GM04504 (cell line): ENCODE measurements around the gene CBFA2T2.

Source experiments
- DNase-seq: peaks from one replicate; pipeline ENCODE4 v3.0.0-alpha.2; 2012; ENCODE audit warnings: low read depth

Gene CBFA2T2

DNA sequence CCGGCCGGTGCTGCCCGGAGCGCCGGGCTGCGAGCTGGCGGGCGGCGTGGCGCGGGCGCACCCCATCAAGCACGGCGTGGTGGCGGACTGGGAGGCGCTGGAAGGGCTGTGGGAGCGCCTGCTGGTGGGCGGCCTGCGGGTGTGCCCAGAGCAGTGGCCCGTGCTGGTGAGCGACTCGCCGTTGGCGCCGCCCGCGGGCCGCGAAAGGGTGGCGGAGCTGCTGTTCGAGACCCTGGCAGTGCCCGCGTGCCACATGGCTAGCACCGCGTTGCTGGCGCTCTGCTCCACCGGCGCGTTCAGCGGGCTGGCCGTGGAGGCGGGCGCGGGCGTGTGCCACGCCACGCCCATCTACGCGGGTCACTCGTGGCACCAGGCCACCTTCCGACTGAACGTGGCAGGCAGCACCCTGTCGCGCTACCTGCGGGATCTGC is 177.4 kb downstream of the CBFA2T2 start:
- DNase-seq, result no peak

GRCh38 chr20:33667676-33668465 is 178.0 kb downstream of the CBFA2T2 start:
- no peak for DNase-seq

- no peak for DNase-seq
Observed at GRCh38 chr20:33668466-33669155, 178.7 kb downstream of the CBFA2T2 start.

DNA sequence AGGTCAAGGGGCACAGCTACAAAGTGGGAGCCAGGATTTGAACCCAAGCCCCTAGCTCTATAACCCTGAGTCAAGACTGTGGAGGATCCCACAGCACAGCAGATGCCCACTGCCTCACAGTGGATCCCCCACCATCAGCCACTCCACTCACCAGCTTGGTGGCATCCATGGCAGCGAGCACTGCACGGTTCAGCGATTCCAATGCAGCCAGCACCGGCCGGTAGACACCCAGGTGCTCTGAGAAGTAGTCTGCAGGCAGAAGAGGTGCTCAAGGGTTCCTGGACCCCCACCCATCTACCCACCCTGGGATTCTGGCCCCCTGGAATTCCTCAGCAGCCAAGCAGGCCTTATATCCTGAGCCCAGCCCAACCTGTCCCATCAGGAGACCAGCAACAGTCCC is 179.3 kb downstream of the CBFA2T2 start:
- DNase-seq, result no peak

DNA sequence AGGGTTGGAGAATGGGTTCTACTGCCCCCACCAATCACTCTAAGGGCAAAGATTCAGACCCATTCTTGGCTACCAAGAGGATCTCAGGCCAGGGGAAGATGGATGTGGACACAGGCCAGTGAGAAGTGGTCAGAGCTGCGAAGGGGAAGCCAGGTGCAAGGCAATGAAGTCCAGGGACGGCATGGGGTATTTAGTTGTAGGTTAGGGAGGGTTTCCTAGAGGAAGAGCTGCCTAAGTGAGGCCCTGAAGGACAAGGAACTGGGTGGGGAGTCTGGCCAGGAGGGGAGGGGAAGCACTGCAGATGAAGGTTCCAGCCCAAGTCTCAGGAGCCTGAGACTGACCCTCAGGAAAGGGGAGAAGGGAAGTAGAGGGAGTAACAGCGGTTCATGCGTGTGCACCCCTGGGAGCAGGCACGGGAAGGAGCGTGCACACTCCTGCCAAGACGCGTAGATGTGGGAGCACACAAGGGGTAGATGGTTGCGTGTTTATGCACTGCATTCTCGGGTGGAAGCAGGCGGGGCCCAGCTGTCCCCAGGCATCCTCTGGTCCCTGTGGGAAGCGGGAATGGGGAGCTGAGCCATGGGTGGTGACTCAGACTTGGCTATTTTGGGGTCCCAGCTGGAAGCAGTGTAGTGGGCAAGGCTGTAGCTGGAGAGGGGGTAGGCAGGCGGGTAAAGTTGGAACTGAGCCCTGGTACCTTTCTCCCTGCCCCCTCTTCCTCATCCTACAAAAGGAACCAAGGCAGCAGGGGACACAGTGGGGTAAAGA is 180.2 kb downstream of the CBFA2T2 start:
- DNase-seq, result no peak

DNA sequence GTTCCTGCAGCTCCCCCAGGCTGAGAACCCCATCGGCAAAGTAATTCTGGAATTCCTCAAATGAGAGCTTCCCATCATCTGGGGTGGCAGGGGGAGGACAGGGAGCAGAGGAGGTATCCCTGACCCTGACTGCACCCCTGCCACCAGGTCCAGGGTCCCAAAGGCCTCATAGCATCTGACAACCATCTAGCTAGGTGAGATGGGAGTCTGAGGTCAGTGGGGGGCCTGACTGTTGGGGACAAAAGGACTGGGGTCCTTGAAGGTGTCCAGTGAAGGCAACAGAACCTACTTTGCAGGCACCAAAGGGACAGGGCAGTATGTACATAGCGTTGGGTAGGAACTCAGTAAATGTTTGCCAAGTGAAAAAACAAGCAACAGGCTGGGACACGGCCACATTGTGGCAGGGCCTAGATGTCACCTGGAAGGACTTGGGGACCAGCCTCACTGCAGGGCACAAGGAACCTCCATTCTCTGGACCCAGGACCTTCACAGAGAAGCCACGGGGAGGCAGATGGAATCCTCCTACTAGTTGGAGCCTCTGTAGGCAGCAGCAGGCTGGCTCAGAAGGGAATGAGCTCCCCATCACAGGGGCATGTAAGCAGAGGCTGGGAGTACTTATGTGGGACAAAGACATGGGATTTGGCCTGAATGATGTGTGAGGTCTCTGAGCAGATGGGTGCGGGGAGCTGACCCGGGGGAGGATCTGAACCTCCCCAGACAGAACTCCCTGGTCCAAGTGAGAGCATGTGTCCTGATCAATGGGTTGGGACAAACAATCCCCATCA is 181.0 kb downstream of the CBFA2T2 start:
- no peak for DNase-seq

DNA sequence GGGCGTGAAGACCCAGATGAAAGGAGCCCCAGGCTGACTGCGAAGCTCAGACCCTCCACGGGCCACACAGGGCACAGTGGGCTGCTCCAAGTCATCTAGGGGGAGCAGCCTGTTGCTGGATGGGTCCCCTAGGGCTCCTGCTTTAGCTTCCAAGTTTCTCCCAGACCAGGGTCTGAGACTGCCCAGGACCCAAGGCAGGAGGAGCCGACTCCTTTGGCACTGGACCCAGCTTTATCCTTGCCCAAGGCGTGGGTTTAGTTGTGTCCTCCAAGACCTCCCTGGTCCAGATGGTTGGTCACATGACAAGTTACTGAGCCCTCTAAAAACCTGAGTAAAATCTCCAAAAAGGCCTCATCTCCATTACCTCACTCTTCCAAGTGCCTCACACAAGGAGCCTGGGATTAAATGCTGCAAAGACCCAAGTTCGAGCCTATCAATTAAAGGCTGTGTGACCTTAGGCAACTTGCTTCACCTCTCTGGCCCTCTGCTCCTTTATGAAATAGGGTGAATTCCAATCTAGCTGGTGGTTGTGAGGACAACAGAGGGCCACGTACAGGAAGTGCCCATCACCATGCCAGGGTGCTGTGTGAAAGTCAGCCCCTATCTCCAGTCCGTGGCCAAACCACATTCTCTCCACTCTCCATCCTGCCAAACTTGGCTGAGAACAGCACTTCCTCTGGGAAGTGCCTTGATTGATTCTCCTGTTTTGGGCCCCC is 181.8 kb downstream of the CBFA2T2 start:
- no peak for DNase-seq

GRCh38 chr20:33672426-33673113 is 182.7 kb downstream of the CBFA2T2 start:
- no peak for DNase-seq

- no peak for DNase-seq
Observed at GRCh38 chr20:33673114-33673409, 183.2 kb downstream of the CBFA2T2 start.

DNA sequence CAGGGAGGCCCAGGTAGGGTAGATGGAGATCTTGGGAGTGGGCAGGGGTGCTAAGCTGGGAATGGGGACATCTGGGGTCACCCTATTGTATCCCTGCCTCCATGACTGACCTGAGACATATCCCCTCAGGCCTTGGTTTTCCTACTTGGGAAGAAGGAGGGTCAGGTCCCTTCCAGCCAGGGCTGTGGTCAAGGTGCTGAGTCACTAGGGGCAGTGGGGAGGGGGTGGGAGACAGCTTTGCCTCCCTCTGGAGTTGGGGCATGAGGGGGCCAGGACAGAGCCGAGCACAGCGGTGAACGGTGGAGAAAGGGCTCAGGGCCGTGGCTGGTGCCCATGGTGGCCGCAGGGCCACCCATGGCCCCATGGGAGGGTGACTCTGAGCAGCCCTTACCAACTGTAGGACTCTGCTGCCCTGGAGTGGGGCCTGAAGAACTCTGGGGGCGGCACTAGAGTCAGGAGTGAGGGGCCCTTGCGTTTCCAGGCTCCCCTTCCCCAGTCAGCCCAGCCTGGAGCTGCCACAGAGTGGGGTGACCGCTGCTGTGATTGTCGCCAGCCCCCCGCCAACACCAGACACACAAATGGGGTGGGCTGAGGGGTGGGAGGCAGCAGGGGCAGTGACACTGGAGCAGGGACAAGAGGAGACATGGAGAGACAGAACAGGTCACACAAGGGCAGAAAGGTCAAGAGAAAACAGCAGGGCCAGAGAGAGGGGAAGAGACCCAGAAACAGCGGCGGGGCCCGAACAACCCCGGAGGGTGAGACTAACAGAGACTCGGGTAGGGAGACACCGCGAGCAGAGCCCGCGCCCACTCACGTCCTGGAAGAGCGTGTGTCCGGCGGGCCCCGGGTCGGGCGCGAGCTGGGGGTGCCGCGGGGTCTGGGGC is 183.8 kb downstream of the CBFA2T2 start:
- no peak for DNase-seq

GRCh38 chr20:33674294-33675135 is 184.6 kb downstream of the CBFA2T2 start, which contains the start of gene NECAB3:
Gene NECAB3, minus strand, starts transcription at chr20:33674428. Its CDS starts 76 bp downstream, at chr20:33674352.
- DNase-seq, result no peak

GRCh38 chr20:33675136-33675959 is 185.5 kb downstream of the CBFA2T2 start:
- DNase-seq, result no peak

GRCh38 chr20:33676121-33676520 is 186.2 kb downstream of the CBFA2T2 start:
- DNase-seq, result no peak

- no peak for DNase-seq
Observed at GRCh38 chr20:33676652-33677645, 187.1 kb downstream of the CBFA2T2 start.

DNA sequence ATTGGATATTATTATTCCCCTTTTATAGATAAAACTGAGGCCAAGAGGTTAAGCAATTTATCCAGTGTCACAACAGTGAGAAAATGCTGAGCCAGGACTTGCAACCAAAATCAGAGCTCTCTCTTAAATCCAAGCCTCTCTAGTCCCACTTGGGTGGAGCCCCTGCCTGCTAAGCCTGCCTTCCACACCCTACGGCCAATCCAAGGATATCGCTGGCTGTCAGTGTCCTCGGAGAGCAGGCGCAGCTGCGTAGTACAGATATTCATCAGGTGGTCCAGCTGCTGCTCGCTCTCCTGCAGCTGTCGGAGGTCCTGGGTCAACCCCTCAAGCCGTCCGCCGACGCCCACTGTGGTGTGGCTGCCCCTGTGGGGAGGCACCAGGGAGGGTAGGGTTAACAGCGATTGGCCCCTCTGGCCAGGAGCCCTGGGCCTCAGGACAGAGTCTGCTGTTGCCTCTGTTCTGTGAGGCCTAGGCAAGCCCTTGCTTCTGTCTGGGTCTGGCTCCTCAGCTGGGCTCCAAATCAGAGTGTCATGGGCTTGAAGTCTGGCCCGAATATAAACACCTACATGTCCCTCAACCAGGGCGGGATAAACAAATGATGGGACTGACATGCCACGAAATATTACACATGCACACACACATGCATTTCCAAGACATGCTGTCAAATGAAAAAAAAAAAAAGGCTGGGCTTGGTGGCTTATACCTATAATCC is 188.3 kb downstream of the CBFA2T2 start:
- no peak for DNase-seq
